Keratinocyte (primary cell): ENCODE results near the gene PRKCE. TPM values are rescaled to one million over a fixed set of nuclear protein-coding genes. Genes with fewer than 3 reads are reported as not detected.
"Not testable (repeated sequence)": the region's sequence is repeated elsewhere in the genome, so short reads cannot be mapped to it uniquely, and the experiment has no call there.

Experiments used
- DNase-seq: peaks from one replicate; pipeline ENCODE4 v3.0.0-alpha.2; 2011; ENCODE audit warnings: low read depth, missing footprints, low spot score
- FAIRE-seq: peaks from 2 replicates; lab custom pipeline; 2011; peaks lifted over from hg19 to GRCh38; lab: Jason Lieb, UNC
- H2AFZ ChIP-seq: 2 replicates; pipeline ENCODE4 v1.6.0; 2012; ENCODE audit warnings: low read length, control low read depth, inconsistent platforms; ENCODE audit not compliant: control insufficient read depth
- H3K27ac ChIP-seq: 2 replicates; pipeline ENCODE4 v1.5.1; 2011; ENCODE audit warnings: low read length; ENCODE audit not compliant: control insufficient read depth, insufficient read depth
- H3K27me3 ChIP-seq: 3 replicates; pipeline ENCODE4 v1.6.0; 2011; ENCODE audit warnings: low read length; ENCODE audit not compliant: control insufficient read depth, insufficient read depth; ENCODE audit errors: extremely low read depth
- H3K36me3 ChIP-seq, 2 experiments: 2 replicates in 1 of 2; 3 replicates in 1 of 2; pipeline ENCODE4 v1.5.1; 2011; ENCODE audit warnings: low read length in 2 of 2, mild to moderate bottlenecking in 1 of 2; ENCODE audit not compliant: control insufficient read depth in 2 of 2, insufficient read depth in 2 of 2; ENCODE audit errors: extremely low read depth in 1 of 2
- H3K4me1 ChIP-seq: 3 replicates; pipeline ENCODE4 v1.5.1; 2011; ENCODE audit warnings: low read length; ENCODE audit not compliant: control insufficient read depth, insufficient read depth; ENCODE audit errors: extremely low read depth
- H3K4me2 ChIP-seq: 3 replicates; pipeline ENCODE4 v1.6.0; 2011; ENCODE audit warnings: low read depth, low read length; ENCODE audit not compliant: control insufficient read depth, insufficient read depth; ENCODE audit errors: extremely low read depth
- H3K4me3 ChIP-seq, 3 experiments: fragments of 200-600 bp in 1 of 3; sonication (generic) in 1 of 3; 2 replicates in 2 of 3; 3 replicates in 1 of 3; pipeline ENCODE4 v1.5.1; 2011 to 2016; ENCODE audit warnings: low read length in 3 of 3, mild to moderate bottlenecking in 3 of 3, control low read depth in 2 of 3, inconsistent platforms in 1 of 3, low read depth in 1 of 3, mixed read lengths in 1 of 3, mixed run types in 1 of 3, moderate library complexity in 1 of 3; ENCODE audit not compliant: control insufficient read depth in 2 of 3, insufficient read depth in 2 of 3; ENCODE audit errors: extremely low read depth in 1 of 3
- H3K79me2 ChIP-seq: 2 replicates; pipeline ENCODE4 v1.6.0; 2012; ENCODE audit warnings: low read length; ENCODE audit not compliant: control insufficient read depth, insufficient read depth
- H3K9ac ChIP-seq: 3 replicates; pipeline ENCODE4 v1.6.0; 2011; ENCODE audit warnings: low read length; ENCODE audit not compliant: control insufficient read depth, insufficient read depth; ENCODE audit errors: extremely low read depth
- H3K9me1 ChIP-seq: 3 replicates; pipeline ENCODE4 v1.6.0; 2011; ENCODE audit warnings: low read length; ENCODE audit not compliant: control insufficient read depth, insufficient read depth; ENCODE audit errors: extremely low read depth
- H3K9me3 ChIP-seq: 2 replicates; pipeline ENCODE4 v1.5.1; 2012; ENCODE audit warnings: low read depth, low read length; ENCODE audit not compliant: control insufficient read depth
- H4K20me1 ChIP-seq: 3 replicates; pipeline ENCODE4 v1.6.0; 2011; ENCODE audit warnings: low read length; ENCODE audit not compliant: control insufficient read depth, insufficient read depth; ENCODE audit errors: extremely low read depth
- CTCF ChIP-seq, 3 experiments: IDR thresholded peaks in 1 of 3; conservative IDR thresholded peaks in 1 of 3; optimal IDR thresholded peaks in 1 of 3; 2 replicates in 2 of 3; 3 replicates in 1 of 3; pipeline versions ENCODE3 to v1.5.1; 2011; ENCODE audit warnings: low read length in 3 of 3, mild to moderate bottlenecking in 3 of 3, moderate library complexity in 2 of 3, control low read depth in 1 of 3, inconsistent platforms in 1 of 3; ENCODE audit not compliant: insufficient read depth in 2 of 3; ENCODE audit errors: extremely low read depth in 1 of 3
- EZH2 ChIP-seq: IDR thresholded peaks from one replicate; pipeline ENCODE4 v1.6.1; 2012; ENCODE audit warnings: inconsistent platforms, mild to moderate bottlenecking, low read length, moderate library complexity
- dilution Hi-C: fragments of 300-500 bp; cut with MboI; formaldehyde crosslinking; loops from one replicate; pipeline ENCODE4 v1.7.0; 2020; ENCODE audit warnings: low sequenced_read_pairs; ENCODE audit not compliant: extremely low pct_ligation_motif_present
- polyA plus RNA-seq, 5 experiments: library from polyadenylated mRNA; depleted of rRNA in 3 of 5; stranded (reverse) in 3 of 5; stranded (forward) in 1 of 5; unstranded in 1 of 5; fragments of >200 nt; gene quantifications; 1 replicate in 1 of 5; 2 replicates in 3 of 5; 3 replicates in 1 of 5; pipeline versions ENCODE4 v1.2.1 to v1.2.3, GENCODE V29; 2011 to 2012; ENCODE audit warnings: missing spikeins in 2 of 5, low read depth in 1 of 5, low replicate concordance in 1 of 5

Gene PRKCE
- polyA plus RNA-seq, 1 donor (not counting 4 experiments of a cell fraction or from before 2014, with no cell fraction given) = 2.0 TPM

DNA sequence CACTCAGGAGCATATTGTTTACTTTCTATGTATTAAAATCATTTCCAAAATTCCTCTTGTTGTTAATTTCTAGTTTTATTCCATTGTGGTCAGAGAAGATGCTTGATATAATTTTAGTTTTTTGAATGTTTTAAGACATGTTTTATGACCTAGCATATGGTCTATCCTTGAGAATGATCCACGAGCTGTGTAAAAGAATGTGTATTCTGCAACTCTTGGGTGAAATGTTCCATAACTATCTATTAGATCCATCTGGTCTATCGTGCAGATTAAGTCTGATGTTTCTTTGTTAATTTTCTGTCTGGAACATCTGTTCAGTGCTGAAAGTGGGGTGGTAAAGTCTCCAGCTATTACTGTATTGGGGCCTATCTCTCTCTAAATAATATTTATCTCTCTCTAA, 562.4 kb downstream of the PRKCE start:
- H3K9me3 ChIP-seq = peaks cover 3% of the 10 kb centered on the region
- no peak overlapping the region for H3K4me3 ChIP-seq
- H3K4me1 ChIP-seq = peaks cover 10% of the 10 kb centered on the region
- TF ChIP-seq EZH2 (no peak), CTCF (optimal IDR thresholded peaks at IDR 0.05 in 1 of 3, IDR thresholded peaks at IDR 0.05 in 1 of 3, conservative IDR thresholded peaks at IDR 0.05 in 1 of 3; ENCODE audit: extremely low read depth in 1 of 3, insufficient read depth in 2 of 3, low read length in 3 of 3) (no peak)
- no peak overlapping the region for H3K27ac ChIP-seq
- H3K9ac ChIP-seq = no peak overlapping the region
- DNase-seq (no peak), FAIRE-seq (no peak)
- no peaks in the 10 kb centered on the region for H3K36me3 ChIP-seq
- no peaks in the 10 kb centered on the region for H4K20me1 ChIP-seq
- no peak overlapping the region for H2AFZ ChIP-seq
- no peaks in the 10 kb centered on the region for H3K79me2 ChIP-seq
- H3K4me2 ChIP-seq = no peak overlapping the region
- dilution Hi-C loops = no loop called here
- no peaks in the 10 kb centered on the region for H3K9me1 ChIP-seq
- H3K27me3 ChIP-seq = no peaks in the 10 kb centered on the region

GRCh38 chr2:46216213-46216612, 564.7 kb downstream of the PRKCE start:
- Histone ChIP-seq H3K79me2 (no peaks in the 10 kb centered on the region), H3K4me3 (no peak overlapping the region), H2AFZ (no peak overlapping the region), H3K4me1 (peaks cover 10% of the 10 kb centered on the region), H3K27ac (no peak overlapping the region), H4K20me1 (no peaks in the 10 kb centered on the region), H3K9me3 (peaks cover 3% of the 10 kb centered on the region), H3K4me2 (peak overlapping the region; percentile 14), H3K9me1 (no peaks in the 10 kb centered on the region), H3K9ac (no peak overlapping the region), H3K36me3 (no peaks in the 10 kb centered on the region), H3K27me3 (no peaks in the 10 kb centered on the region)
- FAIRE-seq (no peak), DNase-seq (peak; percentile 57)
- dilution Hi-C loops = no loop called here
- TF ChIP-seq EZH2 (no peak), CTCF (optimal IDR thresholded peaks at IDR 0.05 in 1 of 3, IDR thresholded peaks at IDR 0.05 in 1 of 3, conservative IDR thresholded peaks at IDR 0.05 in 1 of 3; ENCODE audit: extremely low read depth in 1 of 3, insufficient read depth in 2 of 3, low read length in 3 of 3) (no peak)

DNA sequence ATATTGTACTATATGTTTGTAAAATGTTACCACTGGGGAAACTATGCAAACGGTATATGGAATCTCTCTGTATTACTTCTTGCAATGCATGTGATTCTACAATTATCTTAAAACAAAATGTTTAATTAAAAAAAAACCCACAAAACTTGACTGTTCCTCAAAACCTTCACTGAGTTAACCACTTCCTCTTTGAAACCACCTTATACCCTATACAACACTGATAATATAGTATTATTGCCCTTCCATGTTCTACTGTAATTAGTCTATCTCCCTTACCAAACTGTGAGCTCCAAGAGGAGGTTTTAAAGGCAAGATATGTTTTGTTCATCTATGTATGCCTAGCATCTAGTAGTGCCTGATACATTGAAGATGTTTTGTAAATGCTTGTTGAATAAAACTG, 572.0 kb downstream of the PRKCE start:
- not testable (repeated sequence) for H3K4me2 ChIP-seq, FAIRE-seq, H3K79me2 ChIP-seq

More for the DNA sequence above, 572.0 kb downstream of the PRKCE start:
- H3K36me3 ChIP-seq, H3K9me3 ChIP-seq, H3K4me3 ChIP-seq, H2AFZ ChIP-seq, DNase-seq, H3K27ac ChIP-seq, H3K9me1 ChIP-seq, H3K4me1 ChIP-seq, H3K9ac ChIP-seq, H3K27me3 ChIP-seq, dilution Hi-C loops, H4K20me1 ChIP-seq: not testable (repeated sequence)
